ENCODE results near the gene COQ8B. TPM values are rescaled to one million over a fixed set of nuclear protein-coding genes. Genes with fewer than 3 reads are reported as not detected.

Gene COQ8B
- total and polyA plus RNA-seq, 2 of the 4 experiments (the other 2 are of a cell fraction), result 14.9 to 23.2 TPM

GRCh38 chr19:40737102-40737644 is 20.5 kb upstream of the COQ8B start:
- Histone ChIP-seq H4K91ac (ENCODE audit: insufficient read depth, low read depth, low read length) (no peak overlapping the region), H3K27me3 (ENCODE audit: control insufficient read depth, insufficient read depth, low read length) (no peaks in the 10 kb centered on the region), H2BK120ac (ENCODE audit: low read depth, low read length) (no peak overlapping the region), H3K9me1 (ENCODE audit: insufficient read depth, low read length) (no peaks in the 10 kb centered on the region), H2AFZ (replicated peaks; ENCODE audit: low read length, poor library complexity) (no peak overlapping the region), H3K23ac (ENCODE audit: low read depth, low read length) (no peak overlapping the region), H2BK5ac (ENCODE audit: low read depth, low read length, poor library complexity, severe bottlenecking) (no peak overlapping the region), H4K8ac (ENCODE audit: low read depth in 2 of 2, low read length in 2 of 2) (no peak overlapping the region), H3K14ac (replicated peaks; ENCODE audit: low read depth, low read length) (no peak overlapping the region), H4K5ac (ENCODE audit: low read depth, low read length) (no peak overlapping the region), H2BK20ac (ENCODE audit: low read depth, low read length) (no peak overlapping the region), H3K18ac (ENCODE audit: low read depth, low read length) (no peak overlapping the region), H3K79me1 (ENCODE audit: low read depth in 1 of 2, low read length in 2 of 2) (no peaks in the 10 kb centered on the region; a peak in 1 of 4 replicates), H2AK9ac (replicated peaks; ENCODE audit: low read depth, low read length, poor library complexity) (no peak overlapping the region), H3K9me3 (ENCODE audit: control insufficient read depth, insufficient read depth, low read length) (no peaks in the 10 kb centered on the region), H3K36me3 (ENCODE audit: control insufficient read depth, insufficient read depth, low read length) (peaks cover 49% of the 10 kb centered on the region), H2BK15ac (ENCODE audit: low read depth, low read length) (no peak overlapping the region), H3K4me1 (ENCODE audit: control insufficient read depth, insufficient read depth, low read length) (no peaks in the 10 kb centered on the region), H3K56ac (ENCODE audit: extremely low read depth, insufficient read depth, low read length) (no peak overlapping the region), H3K9ac (ENCODE audit: low read depth, low read length) (no peak overlapping the region), H3K4me2 (ENCODE audit: low read depth, low read length) (no peak overlapping the region), H3K27ac (ENCODE audit: insufficient read depth, low read length) (no peak overlapping the region), H4K20me1 (ENCODE audit: insufficient read depth, low read length) (no peaks in the 10 kb centered on the region), H3K4me3 (ENCODE audit: insufficient read depth, low read depth, low read length) (no peak overlapping the region), H2AK5ac (ENCODE audit: low read depth, low read length) (no peak overlapping the region), H3K4ac (ENCODE audit: low read depth, low read length) (no peak overlapping the region)
- DNase-seq (no peak), ATAC-seq (ENCODE audit: low read depth) (no peak)
- ChIA-PET POLR2A (ENCODE audit: unreplicated experiment) (no interaction called here), CTCF (no interaction called here)
- dilution Hi-C loops (cut with HindIII; ENCODE audit: low sequenced_read_pairs, unreplicated experiment) (no loop called here), in situ Hi-C loops (cut with MboI; ENCODE audit: low sequenced_read_pairs) (no loop called here), intact Hi-C loops (cut with micrococcal nuclease) (no loop called here)
- BruUV-seq (replicated peaks), result no TSS peak
- 75% methylated on average over 2 of the region's 9 CpGs; no CpG with 5 or more reads in 1 of the 2 experiments for WGBS, 2 experiments (ENCODE audit: extremely low coverage in 2 of 2, insufficient read length in 1 of 2)
- TF ChIP-seq CHD1 (IDR thresholded peaks at IDR 0.05; ENCODE audit: low read depth, low read length) (no peak), CEBPB (IDR thresholded peaks at IDR 0.05; ENCODE audit: low read depth, low read length) (no peak), MAZ (IDR thresholded peaks at IDR 0.05; ENCODE audit: borderline replicate concordance, low read depth, low read length) (no peak), RFX5 (IDR thresholded peaks at IDR 0.05; ENCODE audit: low read depth, low read length) (no peak), NFE2L2 (IDR thresholded peaks at IDR 0.05; ENCODE audit: low read depth, low read length) (no peak), FOS (IDR thresholded peaks at IDR 0.05; ENCODE audit: low read depth, low read length) (no peak), RCOR1 (IDR thresholded peaks at IDR 0.05; ENCODE audit: insufficient replicate concordance, low read length) (no peak), MAFK (IDR thresholded peaks at IDR 0.05; ENCODE audit: low read depth, low read length) (no peak), BHLHE40 (IDR thresholded peaks at IDR 0.05; ENCODE audit: low read depth, low read length) (no peak), RAD21 (IDR thresholded peaks at IDR 0.05; ENCODE audit: low read length) (no peak), MXI1 (IDR thresholded peaks at IDR 0.05; ENCODE audit: borderline replicate concordance, low read depth, low read length) (no peak)
- TF ChIP-seq, protein P1, sequence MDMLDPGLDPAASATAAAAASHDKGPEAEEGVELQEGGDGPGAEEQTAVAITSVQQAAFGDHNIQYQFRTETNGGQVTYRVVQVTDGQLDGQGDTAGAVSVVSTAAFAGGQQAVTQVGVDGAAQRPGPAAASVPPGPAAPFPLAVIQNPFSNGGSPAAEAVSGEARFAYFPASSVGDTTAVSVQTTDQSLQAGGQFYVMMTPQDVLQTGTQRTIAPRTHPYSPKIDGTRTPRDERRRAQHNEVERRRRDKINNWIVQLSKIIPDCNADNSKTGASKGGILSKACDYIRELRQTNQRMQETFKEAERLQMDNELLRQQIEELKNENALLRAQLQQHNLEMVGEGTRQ (IDR thresholded peaks at IDR 0.05; ENCODE audit: low read depth, low read length), result no peak
- TF ChIP-seq, protein P2, sequence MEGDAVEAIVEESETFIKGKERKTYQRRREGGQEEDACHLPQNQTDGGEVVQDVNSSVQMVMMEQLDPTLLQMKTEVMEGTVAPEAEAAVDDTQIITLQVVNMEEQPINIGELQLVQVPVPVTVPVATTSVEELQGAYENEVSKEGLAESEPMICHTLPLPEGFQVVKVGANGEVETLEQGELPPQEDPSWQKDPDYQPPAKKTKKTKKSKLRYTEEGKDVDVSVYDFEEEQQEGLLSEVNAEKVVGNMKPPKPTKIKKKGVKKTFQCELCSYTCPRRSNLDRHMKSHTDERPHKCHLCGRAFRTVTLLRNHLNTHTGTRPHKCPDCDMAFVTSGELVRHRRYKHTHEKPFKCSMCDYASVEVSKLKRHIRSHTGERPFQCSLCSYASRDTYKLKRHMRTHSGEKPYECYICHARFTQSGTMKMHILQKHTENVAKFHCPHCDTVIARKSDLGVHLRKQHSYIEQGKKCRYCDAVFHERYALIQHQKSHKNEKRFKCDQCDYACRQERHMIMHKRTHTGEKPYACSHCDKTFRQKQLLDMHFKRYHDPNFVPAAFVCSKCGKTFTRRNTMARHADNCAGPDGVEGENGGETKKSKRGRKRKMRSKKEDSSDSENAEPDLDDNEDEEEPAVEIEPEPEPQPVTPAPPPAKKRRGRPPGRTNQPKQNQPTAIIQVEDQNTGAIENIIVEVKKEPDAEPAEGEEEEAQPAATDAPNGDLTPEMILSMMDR (conservative IDR thresholded peaks at IDR 0.05; ENCODE audit: low read depth, low read length), result no peak

Measured in IMR-90 (cell line).